HG03432 (cell line): ENCODE results near the gene DOHH.

Experiments
- ATAC-seq: cut with Tn5 transposase; IDR thresholded peaks from one replicate; pipeline ENCODE4 v1.9.1; 2021; ENCODE audit warnings: mild to moderate bottlenecking, moderate library complexity; ENCODE audit not compliant: unreplicated experiment

DOHH gene

DNA sequence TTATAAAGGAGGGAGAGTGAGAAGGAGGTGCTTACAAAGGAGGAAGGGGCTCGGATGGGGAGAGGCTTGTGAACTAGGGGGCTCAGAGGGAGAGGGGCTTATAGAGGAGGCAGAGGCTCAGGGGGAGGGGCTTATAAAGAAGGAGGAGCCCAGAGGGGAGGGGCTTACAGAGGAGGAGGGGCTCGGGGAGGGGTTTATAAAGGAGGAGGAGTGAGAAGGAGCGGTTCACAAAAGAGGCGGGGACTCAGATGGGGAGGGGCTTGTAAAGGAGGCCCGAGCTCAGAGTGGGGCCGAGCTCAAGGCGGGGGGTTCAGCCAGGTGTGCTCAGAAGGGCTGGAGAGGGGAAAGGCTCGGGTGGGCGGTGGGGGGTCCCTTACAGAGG lies 20.6 kb downstream of the DOHH start:
- no peak for ATAC-seq

DNA sequence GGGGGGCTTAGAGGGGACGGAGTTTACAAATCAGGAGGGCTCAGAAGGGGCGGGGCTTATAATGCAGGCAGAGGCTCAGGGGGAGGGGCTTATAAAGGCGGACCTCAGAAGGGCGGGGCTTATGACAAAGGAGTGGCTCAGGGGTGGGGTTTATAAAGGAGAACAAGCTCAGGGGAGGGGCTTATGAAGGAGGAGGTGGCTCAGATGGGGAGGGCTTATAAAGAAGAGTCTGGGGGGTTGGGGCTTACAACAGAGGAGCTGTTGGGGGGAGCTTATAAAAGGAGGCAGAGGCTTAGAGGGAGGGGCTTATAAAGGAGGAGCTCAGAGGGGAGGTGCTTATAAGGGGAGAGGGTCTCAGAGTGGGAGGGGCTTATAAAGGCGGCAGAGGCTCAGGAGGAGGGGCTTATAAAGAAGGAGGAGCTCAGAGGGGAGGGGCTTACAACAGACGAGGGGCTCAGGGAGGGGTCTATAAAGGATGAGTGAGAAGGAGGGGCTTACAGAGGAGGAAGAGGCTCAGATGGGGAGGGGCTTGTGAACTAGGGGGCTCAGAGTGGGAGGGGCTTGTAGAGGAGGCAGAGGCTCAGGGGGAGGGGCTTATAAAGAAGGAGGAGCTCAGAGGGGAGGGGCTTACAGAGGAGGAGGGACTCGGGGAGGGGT lies 21.2 kb downstream of the DOHH start:
- no peak for ATAC-seq

GRCh38 chr19:3478409-3479176 lies 21.9 kb downstream of the DOHH start:
- no peak for ATAC-seq

DNA sequence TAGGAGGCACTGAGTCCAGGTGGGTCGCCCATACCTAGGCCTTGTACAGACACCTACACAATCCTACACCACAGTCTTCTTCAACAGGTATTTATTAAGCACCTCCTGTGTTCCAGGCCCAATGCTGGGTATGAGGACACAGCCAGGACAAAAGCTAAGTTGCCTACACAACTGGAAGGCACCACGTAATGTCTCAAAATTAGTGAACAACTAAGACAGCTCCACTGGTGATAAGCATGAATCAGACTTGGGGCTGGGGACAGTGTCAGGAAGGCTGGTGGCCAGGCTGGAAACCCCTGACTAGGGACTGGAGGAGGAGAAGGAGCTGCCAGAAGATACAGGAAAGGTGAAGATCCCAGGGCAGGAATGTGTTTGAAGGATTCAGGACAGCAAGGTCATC lies 22.5 kb downstream of the DOHH start:
- ATAC-seq: no peak

GRCh38 chr19:3477506-3477905 lies 23.0 kb downstream of the DOHH start:
- no peak for ATAC-seq

GRCh38 chr19:3476830-3477229 lies 23.6 kb downstream of the DOHH start:
- no peak for ATAC-seq

DNA sequence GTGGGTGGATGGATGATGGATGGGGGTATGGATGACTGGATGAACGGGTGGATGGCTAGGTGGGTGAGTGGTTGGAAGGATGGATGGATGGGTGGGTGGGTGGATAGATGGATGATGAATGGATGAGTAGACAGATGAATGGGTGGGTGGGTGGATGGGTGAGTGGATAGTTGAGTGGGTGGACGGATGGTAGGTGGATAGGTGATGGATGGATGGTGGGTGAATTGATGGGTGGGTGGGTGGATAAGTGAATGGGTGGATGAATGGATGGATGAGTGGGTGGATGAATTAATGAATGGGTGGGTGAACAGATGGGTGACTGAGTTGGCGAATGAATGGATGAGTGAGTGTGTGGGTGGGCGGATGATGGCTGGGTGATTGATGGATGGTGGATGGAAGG lies 25.0 kb downstream of the DOHH start:
- no peak for ATAC-seq

DNA sequence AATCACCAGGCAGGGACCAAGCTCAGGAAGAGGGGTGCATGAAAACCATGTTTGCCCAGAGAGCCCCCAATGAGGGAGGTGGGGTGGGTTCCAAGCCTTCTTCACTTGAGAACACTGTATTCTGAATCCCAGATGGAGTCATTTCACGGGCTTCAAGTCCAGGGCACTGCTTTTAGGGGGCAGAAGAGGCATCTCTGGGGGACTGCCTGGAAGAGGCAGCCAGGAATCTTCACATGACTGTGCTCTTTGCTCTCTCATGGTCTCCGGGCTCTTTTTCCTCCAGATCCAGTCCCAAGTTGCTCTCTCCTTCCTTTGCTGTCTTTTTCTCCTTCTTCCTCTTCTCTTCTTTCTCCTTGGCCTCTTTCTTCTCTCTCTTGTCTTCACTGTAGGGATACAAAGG lies 25.9 kb downstream of the DOHH start:
- no peak for ATAC-seq

DNA sequence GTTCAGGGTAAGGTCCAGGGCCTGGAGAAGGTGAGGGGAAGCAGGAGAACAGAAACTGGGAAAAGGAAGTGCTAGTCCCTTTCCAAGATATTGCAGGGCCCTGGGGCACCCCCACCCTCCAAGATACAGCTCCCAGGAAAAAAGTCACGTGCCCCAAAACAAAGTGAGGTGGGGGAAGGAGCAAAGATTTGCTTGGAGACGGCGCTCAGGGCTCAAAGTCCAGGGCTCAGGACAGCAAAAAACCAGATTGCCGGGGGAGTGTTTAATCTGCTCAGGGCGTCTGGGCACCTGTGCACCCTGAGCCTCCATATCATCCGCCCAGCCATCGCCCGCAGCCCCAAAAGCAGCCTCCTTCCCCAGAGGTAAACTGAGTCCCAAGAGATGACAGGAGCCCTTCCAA lies 26.5 kb downstream of the DOHH start:
- no peak for ATAC-seq

GRCh38 chr19:3471954-3472655 lies 28.4 kb downstream of the DOHH start:
- no peak for ATAC-seq

- ATAC-seq: no peak
These were observed 29.9 kb downstream of the DOHH start for GRCh38 chr19:3470500-3471128.

GRCh38 chr19:3469638-3470499 lies 30.6 kb downstream of the DOHH start:
- ATAC-seq: no peak

DNA sequence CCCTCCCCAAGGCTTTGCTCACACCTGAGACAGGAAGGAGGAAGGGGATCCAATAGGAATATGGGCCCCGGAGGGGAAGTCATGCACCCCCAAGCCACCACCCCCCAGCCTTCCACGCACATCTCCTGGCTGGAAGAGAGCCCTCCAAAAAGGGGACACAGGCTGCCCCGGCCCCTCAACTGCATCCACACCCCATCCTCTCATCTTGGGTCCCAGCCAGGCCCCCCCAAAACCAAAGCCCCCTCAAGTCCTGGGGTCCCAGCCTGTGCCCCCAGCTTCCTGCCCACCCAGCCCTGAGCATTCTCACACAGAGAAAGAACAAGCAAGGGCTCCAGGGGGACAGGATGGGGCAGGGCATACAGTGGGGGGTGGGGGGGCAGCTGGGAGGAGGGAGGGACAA lies 32.3 kb downstream of the DOHH start:
- no peak for ATAC-seq

DNA sequence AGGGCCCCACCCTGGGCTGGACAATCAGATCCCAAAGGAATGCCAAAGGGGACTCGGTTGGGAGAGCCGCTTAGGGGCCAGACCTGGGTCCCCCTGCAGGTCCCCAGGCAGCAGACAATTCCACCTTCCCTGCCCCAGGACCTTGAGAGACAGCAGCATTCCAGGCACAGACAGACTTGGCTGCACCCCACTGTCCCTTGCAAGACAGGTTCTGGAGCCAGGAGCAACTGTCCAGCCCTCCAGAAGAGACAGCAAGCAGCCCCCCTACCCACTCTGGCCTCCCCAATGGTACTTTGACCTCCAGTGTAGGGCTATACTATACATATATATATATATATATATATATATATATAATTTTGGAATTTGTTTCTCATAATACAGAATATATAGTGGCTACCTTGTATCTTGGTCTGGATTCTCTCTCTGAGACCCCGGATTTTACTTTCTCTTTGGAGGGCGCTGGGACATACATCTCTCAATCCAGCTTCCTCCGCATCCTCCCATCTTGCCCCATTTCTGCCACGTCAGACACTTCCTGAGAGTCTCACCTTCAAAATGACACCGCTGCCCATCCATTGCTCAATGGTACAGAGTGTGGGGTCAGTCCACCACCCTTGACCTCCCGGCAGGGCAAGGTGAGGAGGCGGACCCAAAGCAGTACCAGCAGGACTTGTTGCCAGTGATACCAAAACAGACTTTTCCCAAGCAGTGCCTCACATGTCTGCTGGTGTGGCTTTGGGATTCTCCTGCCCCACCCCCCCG lies 32.9 kb downstream of the DOHH start:
- no peak for ATAC-seq

DNA sequence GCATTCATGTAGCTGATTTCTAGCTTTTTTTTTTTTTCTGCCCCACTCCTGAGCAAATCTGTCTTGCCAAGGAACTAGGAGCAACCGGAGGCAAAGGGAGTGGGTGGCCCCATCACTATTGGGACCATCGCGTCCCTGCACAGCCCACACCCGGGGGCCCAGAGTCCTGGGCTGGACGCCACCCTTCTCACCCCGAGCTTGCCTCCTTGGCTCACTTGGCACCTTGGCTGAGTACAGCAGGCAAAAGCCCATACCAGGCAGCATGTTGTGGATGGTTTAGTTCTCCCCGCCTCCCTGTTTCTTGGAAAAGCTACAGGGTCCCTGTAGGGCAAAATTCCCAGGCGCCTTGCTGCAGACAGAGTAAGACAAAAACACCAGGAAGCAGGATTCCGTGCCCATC lies 33.8 kb downstream of the DOHH start:
- ATAC-seq: no peak

DNA sequence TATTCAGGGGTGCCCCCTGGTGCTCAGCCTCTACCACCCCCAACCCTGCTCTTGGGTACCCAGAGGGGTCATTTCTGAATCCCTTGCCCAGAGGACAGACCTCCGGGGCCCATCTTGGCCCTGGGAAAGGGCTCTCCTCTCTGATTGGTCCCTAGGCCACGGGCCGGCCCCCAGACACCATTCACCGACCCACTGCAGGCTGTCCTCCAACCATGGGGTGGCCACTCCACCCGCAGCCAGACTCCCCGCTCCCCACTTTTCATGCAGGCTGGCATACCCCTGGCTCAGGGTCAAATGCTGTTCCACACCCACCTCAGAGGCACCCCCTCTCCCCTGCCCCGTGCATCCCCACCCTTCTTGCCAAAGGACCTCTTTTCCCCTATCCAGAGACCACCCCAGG lies 34.9 kb downstream of the DOHH start:
- no peak for ATAC-seq

- ATAC-seq: no peak
These were observed 35.8 kb downstream of the DOHH start for GRCh38 chr19:3464587-3465235.

DNA sequence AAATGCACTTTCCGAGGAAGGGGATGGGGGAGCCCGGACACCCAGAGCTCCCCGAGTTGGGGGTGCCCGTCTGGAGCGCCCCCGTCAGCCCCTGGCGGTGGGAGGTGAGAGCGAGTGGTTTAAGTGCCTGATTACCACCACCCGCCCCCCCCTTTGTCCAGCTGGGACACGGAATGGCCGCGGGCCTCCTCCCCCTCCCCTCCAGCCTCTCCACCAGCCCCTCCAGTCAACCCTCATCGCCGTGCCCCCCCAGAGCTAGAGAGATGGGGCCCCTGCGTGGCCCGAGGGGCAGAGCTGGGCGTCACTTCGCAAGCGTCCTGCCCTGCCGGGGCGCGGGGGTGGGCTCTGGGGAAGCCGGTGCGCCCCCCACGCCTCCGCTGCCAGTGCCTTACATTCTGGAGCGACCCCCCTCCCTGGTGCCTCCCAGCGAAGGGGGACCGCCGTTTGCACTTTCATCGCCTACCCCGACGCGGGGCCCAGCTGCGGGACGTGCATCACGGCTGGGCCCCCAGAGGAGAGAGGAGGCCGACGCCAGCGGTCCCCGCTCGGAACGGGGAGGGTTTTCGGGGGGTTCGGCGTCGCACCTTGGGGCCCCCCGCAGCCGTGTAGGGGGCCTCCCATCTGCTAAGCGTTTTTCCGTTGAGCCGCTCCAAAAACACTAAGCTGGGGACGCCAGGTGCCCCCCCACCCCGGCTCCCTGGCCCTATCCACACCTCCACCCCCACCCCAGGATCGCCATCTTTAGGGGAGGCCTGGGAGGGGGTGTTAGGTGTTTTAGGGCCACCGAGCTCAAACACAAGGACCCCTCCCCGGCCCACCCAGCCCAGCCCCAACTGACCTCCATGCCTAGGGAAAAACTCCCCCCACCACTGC lies 36.5 kb downstream of the DOHH start:
- ATAC-seq: no peak
